MM.1S (cell line): ENCODE results near the gene MDH2.

Experiments used
- DNase-seq: peaks from one replicate; pipeline ENCODE4 v3.0.0-alpha.2; 2015
- H2AFZ ChIP-seq: fragments of 300-600 bp; sonication (generic); 2 replicates; pipeline ENCODE4 v1.6.0; 2016; ENCODE audit warnings: antibody characterized with exemption, low read length
- H3F3A ChIP-seq: fragments of 300-600 bp; sonication (generic); 2 replicates; pipeline ENCODE4 v1.6.1; 2016; ENCODE audit warnings: mild to moderate bottlenecking, antibody characterized with exemption, low read length, moderate library complexity, mixed read lengths; ENCODE audit not compliant: insufficient read depth
- H3K27ac ChIP-seq: fragments of 300-600 bp; sonication (generic); 2 replicates; pipeline ENCODE4 v1.5.1; 2016; ENCODE audit warnings: mild to moderate bottlenecking, low read length
- H3K27me3 ChIP-seq: fragments of 300-600 bp; sonication (generic); replicated peaks from 2 replicates; pipeline ENCODE4 v1.6.0; 2016; ENCODE audit warnings: low read length; ENCODE audit not compliant: insufficient read depth
- H3K36me3 ChIP-seq: fragments of 300-600 bp; sonication (generic); replicated peaks from 2 replicates; pipeline ENCODE4 v1.6.1; 2016; ENCODE audit warnings: mild to moderate bottlenecking, low read length, mixed read lengths; ENCODE audit not compliant: insufficient read depth
- H3K4me1 ChIP-seq: fragments of 300-600 bp; sonication (generic); 2 replicates; pipeline ENCODE4 v1.6.1; 2016; ENCODE audit warnings: low read length, mixed read lengths
- H3K4me2 ChIP-seq: fragments of 300-600 bp; sonication (generic); 2 replicates; pipeline ENCODE4 v1.6.0; 2016; ENCODE audit warnings: low read depth, low read length
- H3K4me3 ChIP-seq: fragments of 300-600 bp; sonication (generic); 2 replicates; pipeline ENCODE4 v1.5.1; 2016; ENCODE audit warnings: low read length, mixed read lengths
- H3K79me2 ChIP-seq: fragments of 300-600 bp; sonication (generic); 2 replicates; pipeline ENCODE4 v1.6.1; 2016; ENCODE audit warnings: mixed run types, low read length, mixed read lengths
- H3K9ac ChIP-seq: fragments of 300-600 bp; sonication (generic); 2 replicates; pipeline ENCODE4 v1.6.1; 2016; ENCODE audit warnings: low read length, mixed read lengths
- H3K9me2 ChIP-seq: fragments of 300-600 bp; sonication (generic); replicated peaks from 2 replicates; pipeline ENCODE4 v1.6.1; 2016; ENCODE audit warnings: mild to moderate bottlenecking, low read length, mixed read lengths; ENCODE audit not compliant: insufficient read depth
- H3K9me3 ChIP-seq: fragments of 300-600 bp; sonication (generic); replicated peaks from 2 replicates; pipeline ENCODE4 v1.6.1; 2016; ENCODE audit warnings: mild to moderate bottlenecking, low read length, mixed read lengths; ENCODE audit not compliant: insufficient read depth
- H4K20me1 ChIP-seq: fragments of 300-600 bp; sonication (generic); 2 replicates; pipeline ENCODE4 v1.6.1; 2016; ENCODE audit warnings: mild to moderate bottlenecking, low read length, moderate library complexity, mixed read lengths; ENCODE audit not compliant: insufficient read depth
- CTCF ChIP-seq: fragments of 300-600 bp; sonication (generic); IDR thresholded peaks from 2 replicates; pipeline ENCODE4 v1.5.1; 2016; ENCODE audit warnings: antibody characterized with exemption, low read length, mixed read lengths
- EZH2 ChIP-seq: fragments of 300-600 bp; sonication (generic); optimal IDR thresholded peaks from 2 replicates; pipeline ENCODE3; 2017; ENCODE audit warnings: low read depth, mild to moderate bottlenecking, antibody characterized with exemption, low read length, mixed read lengths
- EZH2phosphoT487 ChIP-seq: fragments of 300-600 bp; sonication (generic); IDR thresholded peaks from 2 replicates; pipeline ENCODE4 v1.6.1; 2018; ENCODE audit warnings: antibody characterized with exemption, low read length

MDH2 gene

GRCh38 chr7:76054123-76055120 is 6.5 kb downstream of the MDH2 start:
- Histone ChIP-seq H3K79me2 (peaks cover 82% of the 10 kb centered on the region), H3K4me3 (no peak overlapping the region), H3K36me3 (peaks cover 6% of the 10 kb centered on the region; the same call in 1 of the 2 replicates), H3F3A (no peaks in the 10 kb centered on the region), H3K4me2 (no peak overlapping the region), H3K27ac (no peak overlapping the region), H3K27me3 (no peaks in the 10 kb centered on the region), H3K4me1 (0 out of 2 replicates have a peak, but pooled peaks cover 1% of the 10 kb centered on the region), H3K9me2 (no peaks in the 10 kb centered on the region), H2AFZ (no peak overlapping the region), H4K20me1 (0 out of 2 replicates have a peak, but pooled peaks cover 5% of the 10 kb centered on the region), H3K9ac (no peak overlapping the region), H3K9me3 (no peaks in the 10 kb centered on the region)
- no peak for TF ChIP-seq EZH2phosphoT487
- TF ChIP-seq EZH2: no peak
- no peak for TF ChIP-seq CTCF
- DNase-seq: no peak

DNA sequence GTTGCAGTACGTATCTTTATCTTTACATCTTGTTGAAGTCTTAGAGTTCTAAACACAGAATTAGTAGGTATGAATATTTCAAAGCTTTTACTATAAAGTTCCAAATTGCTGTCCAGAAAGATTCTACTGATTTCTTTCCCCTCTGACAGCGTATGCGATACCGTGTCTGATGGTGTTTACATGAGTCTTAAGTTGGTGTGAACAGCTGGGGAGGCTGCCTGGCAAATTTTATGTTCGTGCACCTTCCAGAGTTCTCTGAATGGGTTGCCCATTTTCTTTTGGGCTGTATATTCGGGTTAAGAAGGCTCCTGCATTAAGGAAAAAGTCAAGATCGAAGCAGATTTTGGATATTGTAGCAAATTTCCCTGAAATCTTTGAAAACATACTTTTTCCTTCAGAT is 8.3 kb downstream of the MDH2 start:
- no peaks in the 10 kb centered on the region for H3K9me2 ChIP-seq
- no peaks in the 10 kb centered on the region for H3K9me3 ChIP-seq
- H3K79me2 ChIP-seq: peaks cover 64% of the 10 kb centered on the region
- TF ChIP-seq EZH2: no peak
- TF ChIP-seq EZH2phosphoT487: no peak
- no peak for DNase-seq
- H4K20me1 ChIP-seq: 0 out of 2 replicates have a peak, but pooled peaks cover 5% of the 10 kb centered on the region
- no peak overlapping the region for H3K4me3 ChIP-seq
- no peaks in the 10 kb centered on the region for H3K4me1 ChIP-seq
- H2AFZ ChIP-seq: no peak overlapping the region
- no peak overlapping the region for H3K27ac ChIP-seq
- peaks cover 12% of the 10 kb centered on the region; the same call in 1 of the 2 replicates for H3K36me3 ChIP-seq
- H3K4me2 ChIP-seq: no peak overlapping the region
- no peaks in the 10 kb centered on the region for H3F3A ChIP-seq
- no peak overlapping the region for H3K9ac ChIP-seq
- H3K27me3 ChIP-seq: no peaks in the 10 kb centered on the region

- no peak for DNase-seq
- Histone ChIP-seq H3K4me3 (no peak overlapping the region), H3K36me3 (peaks cover 12% of the 10 kb centered on the region; the same call in 1 of the 2 replicates), H4K20me1 (0 out of 2 replicates have a peak, but pooled peaks cover 5% of the 10 kb centered on the region), H3K9me3 (no peaks in the 10 kb centered on the region), H3K4me1 (no peaks in the 10 kb centered on the region), H3K27me3 (no peaks in the 10 kb centered on the region), H3K9me2 (no peaks in the 10 kb centered on the region), H2AFZ (no peak overlapping the region), H3K79me2 (peaks cover 54% of the 10 kb centered on the region), H3K4me2 (no peak overlapping the region), H3F3A (no peaks in the 10 kb centered on the region), H3K27ac (no peak overlapping the region), H3K9ac (no peak overlapping the region)
- TF ChIP-seq CTCF: no peak
- TF ChIP-seq EZH2phosphoT487: no peak
- no peak for TF ChIP-seq EZH2
Observed at GRCh38 chr7:76057103-76057812, 9.4 kb downstream of the MDH2 start.
